ENCODE data around the gene SRSF10. TPM values are rescaled to one million over a fixed set of nuclear protein-coding genes. Genes with fewer than 3 reads are reported as not detected.
"Not testable (repeated sequence)": the region's sequence is repeated elsewhere in the genome, so short reads cannot be mapped to it uniquely, and the experiment has no call there.

SRSF10 gene
- 47.5 and 70.2 TPM in 2 replicates for total RNA-seq

DNA sequence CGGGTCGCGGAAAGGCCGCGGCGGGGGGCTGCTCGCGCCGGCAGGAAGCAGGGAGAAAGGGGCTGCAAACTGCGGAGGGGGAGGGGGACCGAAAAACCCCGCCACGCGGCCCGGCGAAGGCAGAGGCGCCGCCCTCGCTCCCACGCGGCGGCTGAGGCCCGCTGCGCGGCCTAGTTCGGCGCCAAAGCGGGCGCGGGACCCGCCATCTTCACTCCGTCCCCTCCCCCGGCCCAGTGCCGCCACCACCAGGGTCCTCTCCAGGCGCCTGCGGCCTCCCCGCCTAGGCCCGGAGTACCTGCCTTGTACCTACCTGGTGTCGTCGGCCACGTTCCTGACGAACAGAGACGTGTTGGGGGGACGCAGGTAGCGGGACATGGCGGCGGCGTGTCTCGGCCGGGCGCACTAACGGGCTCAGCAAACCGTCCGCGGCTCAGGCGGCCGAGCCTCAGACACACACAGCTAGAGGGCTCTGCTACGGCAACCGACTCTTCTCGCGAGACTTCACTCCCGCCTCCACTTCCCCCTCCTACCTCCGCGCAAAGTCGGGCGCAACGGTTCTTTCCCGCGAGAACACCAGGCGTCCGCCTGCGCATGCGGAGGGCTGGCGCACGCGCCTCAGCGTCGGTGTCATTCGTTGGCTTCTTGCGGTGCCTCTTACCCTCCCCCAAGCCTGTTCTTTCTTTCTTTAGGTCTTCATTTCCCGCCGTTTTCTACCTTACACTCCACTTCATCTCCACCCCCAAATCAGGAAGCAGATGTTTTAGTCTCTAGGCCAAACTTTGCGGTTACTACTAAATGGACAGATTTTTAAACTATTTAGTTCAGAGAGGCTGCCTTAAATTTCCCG, at the start of gene SRSF10:
Gene SRSF10, minus strand, starts transcription at position 447 of the 847 bp plus-strand sequence. Its CDS starts 72 bp downstream, at position 375.
- DNase-seq (ENCODE audit: low read depth in 2 of 2), result peak; percentile 99

DNA sequence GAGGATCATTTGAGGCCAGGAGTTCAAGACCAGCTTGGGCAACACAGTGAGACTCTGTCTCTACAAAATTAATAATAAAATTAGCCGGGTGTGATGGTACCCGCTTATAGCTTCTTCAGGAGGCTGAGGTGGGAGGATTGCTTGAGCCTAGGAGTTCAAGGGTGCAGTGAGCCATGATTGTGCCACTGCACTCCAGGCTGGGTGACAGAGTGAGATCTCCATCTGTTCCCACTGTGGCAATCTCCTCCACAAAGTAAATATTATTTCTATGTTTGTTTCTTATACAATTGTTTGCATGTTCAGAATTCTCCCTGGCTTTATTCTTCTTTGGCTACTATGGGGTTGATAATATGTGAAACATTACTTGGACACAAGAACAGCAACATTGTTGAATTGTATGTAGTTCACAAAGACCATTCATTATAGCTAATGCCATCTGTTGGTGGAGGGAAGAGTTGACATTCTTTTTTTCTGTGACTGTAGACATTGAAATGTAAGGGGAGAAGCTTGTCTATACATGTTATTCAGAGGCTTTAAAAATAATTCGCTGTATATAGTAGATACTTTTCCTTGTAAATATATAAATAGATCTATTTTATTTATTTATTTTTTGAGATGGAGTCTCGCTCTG, 47.8 kb upstream of the SRSF10 start:
- DNase-seq (ENCODE audit: low read depth in 2 of 2), result peak; percentile 67 to 68

DNA sequence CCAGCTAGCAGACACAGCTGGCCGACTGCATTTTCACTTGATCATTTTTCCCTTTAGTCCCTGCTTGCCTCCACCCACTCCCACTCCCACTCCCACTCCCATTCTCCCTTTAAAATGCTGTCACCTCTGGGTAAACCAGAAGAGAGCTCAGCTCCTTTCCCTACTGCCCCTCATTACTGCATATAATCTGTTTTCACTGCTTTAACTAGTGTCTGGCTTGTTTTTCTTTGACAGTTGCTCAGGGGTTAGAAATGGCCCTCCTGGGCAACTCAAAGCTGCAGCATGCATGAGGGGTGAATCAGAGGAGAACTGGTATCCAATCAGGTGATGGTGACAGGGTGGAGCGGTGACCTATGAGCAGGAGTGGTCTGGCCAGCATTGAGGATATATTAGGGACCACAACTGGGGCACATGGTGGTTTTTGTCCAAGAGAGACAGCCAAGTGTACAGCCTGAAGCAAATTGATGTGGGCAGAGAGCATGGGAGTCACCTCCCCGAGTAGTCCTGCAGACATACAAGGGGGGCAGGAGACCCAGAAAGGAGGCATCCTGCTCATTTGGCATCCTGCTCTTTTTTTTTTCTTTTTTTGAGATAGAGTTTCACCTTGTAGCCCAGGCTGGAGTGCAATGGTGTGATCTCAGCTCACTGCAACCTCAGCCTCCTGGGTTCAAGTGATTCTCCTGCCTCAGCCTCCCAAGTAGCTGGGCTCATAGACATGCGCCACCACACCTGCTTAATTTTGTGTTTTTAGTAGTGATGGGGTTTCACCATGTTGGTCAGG, 42.6 kb upstream of the SRSF10 start:
- peak in 1 of 2 donors; percentile 32 for DNase-seq (ENCODE audit: low read depth in 2 of 2)

DNA sequence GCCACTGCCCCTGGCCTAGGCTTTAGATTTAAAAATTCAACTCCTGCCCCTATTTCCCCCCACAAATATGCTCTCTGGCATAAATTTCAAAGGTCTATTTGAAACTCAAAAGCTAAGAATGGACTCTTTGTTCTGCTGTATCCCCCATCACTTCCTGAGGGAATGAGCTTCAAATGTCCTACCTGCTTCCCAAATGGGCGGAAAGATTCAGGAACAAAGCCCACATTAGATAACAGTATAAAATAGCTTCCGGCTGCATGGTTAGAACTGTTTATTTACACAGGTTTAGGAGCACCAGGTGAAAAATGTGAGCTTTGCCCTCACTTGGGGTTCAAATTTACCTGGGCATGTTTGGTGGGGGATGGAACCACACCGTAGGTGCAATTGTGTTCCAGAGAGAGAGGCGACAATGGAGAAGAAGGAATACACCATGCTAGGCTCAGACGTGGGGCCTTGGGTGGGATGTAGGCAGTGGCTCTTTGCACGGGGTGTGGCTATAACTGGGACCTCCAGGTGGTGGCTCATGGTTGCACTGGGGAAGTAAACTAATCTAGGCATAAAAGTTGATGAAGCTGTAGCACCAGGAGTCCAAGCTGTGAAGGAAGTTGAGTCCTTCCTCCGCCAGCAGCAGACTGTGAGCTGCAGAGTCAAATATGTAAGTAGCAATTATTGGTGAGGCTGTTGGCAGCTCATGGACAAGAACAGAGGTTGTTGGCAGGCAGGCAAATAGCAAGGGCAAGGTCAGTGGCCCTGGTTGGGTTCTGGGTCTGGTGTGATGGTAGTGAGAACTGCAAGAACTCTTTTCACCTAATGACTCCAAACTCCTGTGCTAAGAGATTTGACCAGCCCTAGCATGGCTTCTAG, 41.5 kb upstream of the SRSF10 start:
- DNase-seq (ENCODE audit: low read depth in 2 of 2), result peak; percentile 7 to 12

DNA sequence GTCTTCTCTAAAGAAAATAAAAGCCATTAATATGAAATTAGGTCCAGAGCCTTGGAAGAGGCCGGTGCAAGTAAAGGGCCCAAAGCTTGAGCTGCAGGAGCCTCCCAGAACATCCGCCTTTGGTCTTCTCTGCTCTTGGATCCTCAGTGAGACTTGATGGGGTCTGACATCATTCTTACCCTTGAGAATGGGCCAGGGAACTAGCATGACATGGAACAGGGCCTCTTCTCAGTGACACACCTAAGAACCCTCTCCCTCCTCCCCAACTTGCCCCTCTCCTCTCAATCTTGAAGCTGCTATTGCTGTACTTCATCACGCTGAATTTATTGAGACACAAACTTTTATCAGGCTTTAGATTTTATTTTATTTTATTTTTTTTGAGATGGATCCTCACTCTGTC, 40.3 kb upstream of the SRSF10 start:
- DNase-seq (ENCODE audit: low read depth in 2 of 2), result no peak

DNA sequence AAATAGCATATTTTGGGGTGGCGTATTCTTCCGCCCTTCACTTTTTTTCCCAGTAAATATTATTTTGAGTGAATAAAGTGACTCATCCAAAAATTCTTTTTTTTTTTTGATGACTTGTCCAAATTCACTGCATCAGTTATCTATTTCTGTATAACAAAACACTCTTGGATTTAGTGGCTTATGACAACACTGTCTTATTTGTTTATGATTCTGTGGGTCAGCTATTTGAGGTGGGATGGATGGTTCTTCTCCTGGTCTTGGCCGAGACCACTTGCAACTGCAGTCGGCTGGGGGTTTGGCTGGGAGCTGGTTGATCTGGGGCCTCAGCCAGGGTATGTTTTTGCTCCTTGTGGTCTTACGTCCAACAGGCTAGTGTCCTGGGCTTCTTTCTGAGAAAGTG, 39.9 kb upstream of the SRSF10 start:
- no peak for DNase-seq (ENCODE audit: low read depth in 2 of 2)

DNA sequence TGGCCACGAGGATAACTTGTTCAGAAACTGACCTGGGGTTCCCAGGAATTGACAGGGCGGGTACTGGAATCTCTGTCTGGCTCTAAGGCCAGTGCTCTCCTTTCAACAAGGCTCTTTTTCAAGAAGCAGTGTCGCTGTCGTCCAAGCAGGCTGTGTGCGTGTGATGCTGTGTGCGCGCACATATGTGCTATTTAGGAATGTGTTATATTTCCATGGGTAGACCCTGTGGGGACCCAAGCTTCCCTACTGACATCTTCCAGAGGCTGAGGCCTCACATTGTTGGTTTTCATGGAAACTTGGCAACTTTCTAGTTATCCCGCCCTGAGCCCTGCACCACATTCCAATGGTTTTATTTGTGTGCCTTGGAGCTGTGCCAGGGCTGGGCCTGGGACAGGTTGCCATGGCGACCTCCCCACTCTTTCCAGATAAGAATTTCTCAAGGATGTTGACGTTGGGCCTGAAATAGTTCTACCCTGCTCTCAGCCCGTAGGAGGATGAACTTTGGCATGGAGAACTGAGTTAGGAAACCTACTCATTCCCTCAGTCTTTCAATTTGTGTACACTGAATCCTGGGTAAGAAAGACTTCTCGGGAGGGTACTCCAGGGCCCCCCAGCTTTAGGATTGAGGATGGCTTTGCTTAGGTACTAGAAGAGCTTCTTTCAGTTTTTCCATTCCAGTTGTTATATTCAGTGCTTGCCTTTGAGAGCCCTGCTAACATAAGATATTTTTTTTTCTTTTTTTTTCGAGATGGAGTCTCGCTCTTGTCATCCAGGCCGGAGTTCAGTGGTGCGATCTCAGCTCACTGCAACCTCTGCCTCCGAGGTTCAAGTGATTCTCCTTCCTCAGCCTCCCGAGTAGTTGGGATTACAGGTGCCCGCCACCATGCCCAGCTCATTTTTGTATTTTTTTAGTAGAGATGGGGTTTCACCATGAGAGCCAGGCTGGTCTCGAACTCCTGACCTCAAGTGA, 38.8 kb upstream of the SRSF10 start:
- DNase-seq (ENCODE audit: low read depth in 2 of 2), result peak; percentile 92 to 99

DNA sequence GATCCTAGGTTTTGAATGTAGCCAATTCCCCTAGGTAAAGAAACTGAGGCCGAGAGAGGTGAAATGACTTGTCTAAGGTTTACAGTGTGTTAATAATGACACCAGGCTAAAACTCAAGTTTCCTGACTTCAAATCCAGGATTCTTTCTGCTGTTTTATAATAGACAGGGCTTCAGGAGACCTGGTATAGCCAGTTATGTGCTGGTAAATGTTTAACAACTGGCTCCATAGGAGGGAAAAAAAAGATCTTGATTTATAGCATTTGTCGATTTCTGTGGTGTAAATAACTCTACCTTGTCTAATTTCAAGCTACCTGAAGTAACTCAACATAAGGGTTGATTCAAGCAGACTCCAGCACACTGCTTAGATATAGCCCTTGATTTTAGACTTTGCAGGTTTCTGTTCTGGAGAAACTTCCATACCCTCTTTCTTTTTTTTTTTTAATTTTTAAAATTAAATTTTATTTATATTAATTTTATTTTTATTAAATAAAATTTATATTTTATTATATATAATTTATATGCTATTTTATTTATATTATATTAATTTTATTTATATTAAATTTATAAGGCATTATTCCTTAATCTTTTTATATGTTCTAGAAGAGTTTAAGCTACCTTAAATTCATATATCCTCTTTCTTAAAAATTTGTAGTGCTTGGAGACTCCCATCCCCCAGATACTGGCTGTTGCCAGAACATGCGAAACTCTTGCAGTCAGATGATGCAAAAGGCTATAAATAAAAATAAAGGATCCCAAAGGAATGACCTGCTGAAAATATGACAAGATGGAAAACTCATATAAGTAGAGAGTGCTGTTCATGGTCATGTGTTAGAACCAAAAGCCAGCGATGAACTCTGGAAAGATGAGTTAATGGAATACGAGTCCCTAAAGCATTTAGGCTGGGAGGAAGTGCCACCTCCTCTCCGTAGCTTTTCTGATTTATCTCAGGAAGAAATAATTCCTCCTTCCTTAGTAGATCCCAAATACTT, 35.4 kb upstream of the SRSF10 start:
- DNase-seq (ENCODE audit: low read depth in 2 of 2), result peak; percentile 19 to 48

DNA sequence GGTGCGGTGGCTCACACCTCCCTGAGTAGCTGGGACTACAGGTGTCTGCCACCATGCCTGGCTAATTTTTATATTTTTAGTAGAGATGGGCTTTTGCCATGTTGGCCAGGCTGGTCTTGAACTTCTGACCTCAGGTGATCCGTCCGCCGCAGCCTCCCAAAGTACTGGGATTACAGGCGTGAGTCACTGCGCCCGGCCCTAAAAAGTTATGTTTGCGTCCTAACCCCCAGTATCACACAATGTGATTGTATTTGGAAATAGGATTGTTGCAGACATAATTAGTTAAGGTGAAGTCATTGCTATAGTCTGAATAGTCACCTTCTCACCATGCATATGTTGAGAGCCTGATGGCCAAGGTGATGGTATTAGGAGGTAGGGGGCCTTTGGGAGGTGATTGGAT, 32.8 kb upstream of the SRSF10 start:
- not testable (repeated sequence) for DNase-seq (ENCODE audit: low read depth in 2 of 2)

DNA sequence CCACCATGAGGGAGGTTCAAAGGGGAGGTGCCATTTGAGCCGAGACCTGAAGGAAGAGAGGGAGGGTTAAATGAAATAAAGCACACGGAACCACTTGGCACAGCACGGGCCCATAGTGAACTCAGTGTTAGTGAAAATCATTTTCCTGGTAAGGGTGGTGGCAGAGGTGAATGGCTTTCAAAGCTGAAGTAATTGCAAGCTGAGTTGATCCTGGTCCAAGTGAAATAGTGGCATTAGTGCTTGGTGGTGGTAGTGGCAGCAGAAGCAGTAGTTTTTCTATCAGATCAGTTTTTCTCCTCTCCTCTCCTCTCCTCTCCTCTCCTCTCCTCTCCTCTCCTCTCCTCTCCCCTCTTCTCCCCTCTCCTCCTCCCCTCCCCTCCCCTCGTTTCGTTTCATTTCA, 30.5 kb upstream of the SRSF10 start:
- DNase-seq (ENCODE audit: low read depth in 2 of 2), result no peak

DNA sequence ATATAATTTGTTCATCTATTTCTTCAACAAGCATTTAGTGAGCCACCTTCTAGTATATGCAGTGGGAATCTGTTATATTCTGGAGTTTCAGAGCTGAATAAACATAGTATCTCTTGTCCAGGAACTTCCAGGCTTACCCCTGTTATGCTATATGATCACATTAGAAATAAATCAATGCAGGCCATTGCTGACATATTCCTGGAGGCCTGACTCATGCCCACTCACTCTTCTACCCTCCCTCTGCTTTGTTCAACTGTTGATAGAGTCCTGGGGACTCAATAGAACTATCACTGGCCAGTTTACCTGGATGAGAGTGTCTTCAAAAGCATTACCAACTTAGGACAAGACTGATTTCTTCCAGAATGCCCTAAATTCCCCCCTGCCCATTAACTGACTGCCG, 29.3 kb upstream of the SRSF10 start:
- peak; percentile 64 to 70 for DNase-seq (ENCODE audit: low read depth in 2 of 2)

DNA sequence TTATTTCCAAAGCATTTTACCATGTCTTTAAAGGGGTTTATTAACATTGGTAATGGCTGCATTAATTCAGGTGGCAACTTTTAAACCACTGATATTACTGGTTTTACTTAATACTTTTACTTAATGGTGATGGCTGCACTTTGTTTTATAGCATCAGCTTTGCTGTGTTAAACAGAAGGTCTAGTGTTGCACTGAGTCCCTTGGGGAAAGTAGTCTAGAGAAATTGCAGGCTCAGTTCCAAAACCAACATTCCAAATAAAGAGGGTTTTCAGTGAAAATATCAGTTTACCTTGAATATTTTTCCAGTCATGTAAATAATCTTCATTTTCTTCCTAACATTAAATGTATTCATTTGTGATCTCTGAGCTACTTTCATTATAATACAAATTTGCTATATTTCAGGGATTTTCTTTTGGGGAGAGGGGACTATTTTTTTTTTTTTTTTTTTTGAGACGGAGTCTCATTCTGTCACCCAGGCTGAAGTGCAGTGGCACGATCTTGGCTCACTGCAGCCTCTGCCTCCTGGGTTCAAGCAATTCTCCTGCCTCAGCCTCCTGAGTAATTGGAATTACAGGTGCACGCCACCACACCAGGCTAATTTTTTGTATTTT, 28.6 kb upstream of the SRSF10 start:
- DNase-seq (ENCODE audit: low read depth in 2 of 2), result peak in 1 of 2 donors; percentile 17

DNA sequence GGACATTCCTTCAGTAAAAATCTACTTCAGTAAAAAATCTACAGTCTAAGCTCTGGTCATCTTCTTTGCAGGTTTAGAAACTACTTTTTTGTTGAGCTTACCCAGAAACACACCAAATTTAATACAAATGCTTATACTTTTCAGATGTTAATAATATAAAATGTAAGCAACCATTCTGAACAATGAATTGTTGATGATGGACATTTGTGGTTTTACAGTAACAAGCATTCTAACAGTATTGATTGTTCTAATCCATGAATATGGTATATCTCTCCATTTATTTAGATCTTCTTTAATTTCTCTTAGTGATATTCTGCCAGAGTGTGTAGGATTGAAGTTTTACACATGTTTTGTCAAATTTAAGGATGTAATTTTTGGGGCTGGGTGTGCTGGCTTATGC, 27.0 kb upstream of the SRSF10 start:
- no peak for DNase-seq (ENCODE audit: low read depth in 2 of 2)

DNA sequence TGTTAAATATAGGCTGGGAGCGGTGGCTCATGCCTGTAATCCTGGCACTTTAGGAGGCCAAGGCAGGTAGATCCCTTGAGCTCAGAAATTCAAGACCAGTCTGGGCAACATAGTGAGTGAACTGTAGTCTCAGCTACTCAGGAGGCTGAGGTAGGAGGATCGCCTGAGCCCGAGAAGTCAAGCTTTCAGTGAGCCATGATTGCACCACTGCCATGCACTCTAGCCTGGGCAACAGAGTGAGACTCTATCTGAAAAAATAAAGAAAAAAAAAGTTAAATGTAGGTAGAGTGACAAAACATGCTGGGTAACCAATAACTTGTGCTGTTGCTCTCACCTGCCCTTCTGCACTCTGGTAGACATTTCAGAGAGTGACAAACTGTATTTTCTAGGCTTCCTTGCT, 25.0 kb upstream of the SRSF10 start:
- no peak for DNase-seq (ENCODE audit: low read depth in 2 of 2)

DNA sequence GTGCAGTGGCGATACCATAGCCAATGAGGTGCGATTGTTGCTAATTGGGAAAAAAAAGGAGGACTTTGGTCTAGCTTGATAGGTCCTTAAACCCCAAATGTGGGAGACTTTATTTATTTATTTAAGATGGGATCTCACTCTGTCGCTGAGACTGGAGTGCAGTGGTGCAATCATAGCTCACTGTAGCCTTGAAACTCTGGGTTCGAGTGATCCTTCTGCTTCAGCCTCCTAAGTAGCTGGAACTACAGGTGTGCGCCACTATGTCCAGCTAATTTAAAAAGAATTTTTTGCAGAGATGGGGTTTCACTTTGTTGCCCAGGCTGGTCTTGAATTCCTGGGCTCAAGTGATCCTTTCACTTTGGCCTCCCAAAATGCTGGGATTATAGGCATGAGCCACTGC, 24.0 kb upstream of the SRSF10 start:
- no peak for DNase-seq (ENCODE audit: low read depth in 2 of 2)

DNA sequence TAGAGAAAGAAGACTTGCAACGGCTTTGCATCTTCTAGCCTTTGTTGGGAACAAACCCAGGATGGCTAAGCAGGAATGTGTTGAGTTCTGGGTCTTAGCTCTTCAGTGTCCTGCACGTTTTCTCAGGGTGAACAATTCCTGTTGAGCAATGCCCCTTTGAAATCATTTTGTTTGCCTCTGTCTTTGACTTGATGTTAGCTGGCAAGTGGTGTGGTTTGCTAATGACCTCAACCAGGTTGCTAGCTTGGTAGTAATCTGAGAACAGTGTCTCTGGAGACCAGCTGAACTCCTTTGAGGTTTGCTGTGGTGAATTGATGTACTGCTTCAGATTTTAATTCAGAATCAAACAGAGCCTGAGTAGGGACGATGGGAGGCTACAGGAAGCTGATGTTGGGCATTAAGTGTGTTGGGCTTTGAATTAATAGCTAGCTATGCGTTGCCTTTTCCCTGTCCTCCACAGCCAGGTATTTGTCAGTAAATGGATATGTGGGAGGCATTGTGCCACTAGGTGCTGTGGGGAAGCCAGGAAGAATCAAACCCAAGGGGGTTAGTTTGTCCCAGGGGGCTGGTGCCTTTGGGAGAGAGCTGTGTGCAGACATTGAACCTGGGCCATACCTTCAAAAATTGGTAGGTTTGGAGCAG, 23.3 kb upstream of the SRSF10 start:
- no peak for DNase-seq (ENCODE audit: low read depth in 2 of 2)

DNA sequence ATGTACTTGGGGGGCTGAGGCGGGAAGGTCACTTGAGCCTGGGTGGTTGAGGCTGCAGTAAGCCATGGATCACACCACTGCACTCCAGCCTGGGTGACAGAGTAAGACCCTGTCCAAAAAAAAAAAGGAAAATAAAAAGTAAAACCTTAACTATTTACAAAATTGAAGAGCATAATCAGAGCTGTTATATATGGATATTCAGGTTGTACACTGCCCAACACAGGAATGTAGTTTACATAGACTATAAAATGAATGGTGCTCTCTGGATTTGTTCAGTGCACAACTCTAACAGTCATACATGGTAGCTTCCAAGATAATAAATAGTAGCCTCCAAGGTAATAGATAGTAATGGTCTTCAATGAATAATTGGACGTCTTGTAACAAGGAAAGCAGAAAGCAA, 22.6 kb upstream of the SRSF10 start:
- DNase-seq (ENCODE audit: low read depth in 2 of 2), result no peak

DNA sequence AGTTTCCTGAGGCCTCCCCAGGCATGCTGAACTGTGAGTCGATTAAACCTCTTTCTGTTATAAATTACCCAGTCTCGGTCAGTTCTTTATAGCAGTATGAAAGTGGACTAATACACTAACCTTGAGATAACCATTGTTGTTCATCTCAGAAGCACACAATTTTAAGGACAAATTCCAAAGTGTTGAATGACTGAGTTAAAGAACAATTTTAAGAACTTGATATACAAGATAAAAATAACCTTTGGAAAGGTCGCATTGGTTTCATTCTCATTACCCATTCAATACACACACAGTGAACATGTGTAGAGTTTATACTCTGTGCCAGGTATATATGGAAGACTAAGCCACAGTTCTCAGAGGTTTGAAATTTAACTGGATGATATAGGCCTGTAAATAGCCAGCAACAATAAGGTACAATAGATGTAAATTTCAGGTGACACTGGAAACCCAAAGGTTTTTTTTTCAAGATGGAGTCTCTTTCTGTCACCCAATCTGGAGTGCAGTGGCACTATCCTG, 19.1 kb upstream of the SRSF10 start:
- DNase-seq (ENCODE audit: low read depth in 2 of 2), result no peak
